Suppressor macrophage (primary cell): ENCODE results near the gene RNF32.
"Not testable (repeated sequence)": the region's sequence is repeated elsewhere in the genome, so short reads cannot be mapped to it uniquely, and the experiment has no call there.

Experiments
- DNase-seq, 4 experiments: peaks; one replicate each; pipeline ENCODE4 v3.0.0-alpha.2; 2020 to 2022

The RNF32 gene

DNA sequence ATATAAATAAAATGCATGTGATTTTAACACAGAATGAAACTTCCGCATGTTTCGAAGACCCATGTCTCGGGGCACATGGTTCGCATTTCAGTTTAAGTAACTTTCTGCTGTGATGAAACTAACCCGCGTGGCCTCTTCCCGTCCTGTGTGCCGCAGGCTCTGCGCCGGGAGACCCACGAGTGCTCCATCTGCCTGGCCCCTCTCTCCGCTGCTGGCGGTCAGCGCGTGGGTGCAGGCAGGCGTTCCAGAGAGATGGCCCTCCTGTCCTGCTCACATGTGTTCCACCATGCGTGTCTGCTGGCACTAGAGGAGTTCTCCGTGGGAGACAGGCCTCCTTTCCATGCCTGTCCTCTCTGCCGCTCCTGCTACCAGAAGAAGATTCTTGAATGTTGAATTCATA, 35.7 kb downstream of the RNF32 start:
- no peak for DNase-seq

DNA sequence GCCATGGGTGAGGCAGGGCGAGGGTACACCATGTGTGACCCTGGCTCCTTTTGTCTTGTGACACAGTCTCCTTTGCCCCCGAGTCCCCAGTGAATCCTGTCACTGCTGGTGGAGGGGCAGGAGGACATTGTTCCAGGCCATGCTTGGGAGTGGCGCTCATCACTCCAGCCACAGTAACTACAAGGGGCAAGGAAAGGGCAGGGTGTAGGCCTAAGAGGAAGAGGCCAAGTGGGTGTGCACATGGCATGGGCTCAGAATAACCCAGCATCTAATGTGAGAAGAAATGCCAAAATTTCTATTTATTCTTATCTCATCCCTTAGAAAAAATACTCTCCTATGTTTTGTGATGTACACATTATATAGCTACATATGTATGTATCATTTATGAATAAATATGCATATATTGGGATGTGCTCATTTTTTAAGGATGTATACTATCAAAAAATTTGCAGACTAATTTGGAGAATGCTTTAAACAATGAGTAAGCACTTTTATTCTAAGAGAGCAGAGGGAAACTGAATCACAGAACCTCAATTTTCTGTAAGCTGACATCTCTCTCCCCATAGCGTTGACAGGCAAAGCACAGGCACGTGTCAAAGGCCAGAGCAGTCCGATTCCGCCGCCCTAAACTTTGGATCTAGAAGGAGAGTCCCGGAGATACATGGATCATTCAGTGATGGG, 36.9 kb downstream of the RNF32 start:
- no peak for DNase-seq

DNA sequence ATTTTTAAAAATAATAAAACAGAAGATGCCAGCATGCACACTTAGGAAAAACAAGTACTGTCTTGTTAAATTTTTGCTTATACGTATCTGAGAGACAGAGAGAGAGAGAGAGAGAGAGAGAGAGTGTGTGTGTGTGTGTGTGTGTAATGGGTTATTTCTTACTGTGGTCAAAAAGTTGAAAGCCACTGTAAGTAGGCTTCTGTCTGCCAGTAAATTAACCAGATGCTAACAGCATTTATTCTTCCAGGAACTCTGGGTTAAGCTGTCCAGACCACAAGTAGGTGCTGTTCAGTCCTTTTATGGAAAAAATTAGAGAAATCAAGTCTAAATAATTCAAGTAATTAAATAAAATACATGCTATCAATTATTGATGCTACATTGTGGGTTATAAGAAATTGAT, 39.7 kb downstream of the RNF32 start:
- no peak for DNase-seq

DNA sequence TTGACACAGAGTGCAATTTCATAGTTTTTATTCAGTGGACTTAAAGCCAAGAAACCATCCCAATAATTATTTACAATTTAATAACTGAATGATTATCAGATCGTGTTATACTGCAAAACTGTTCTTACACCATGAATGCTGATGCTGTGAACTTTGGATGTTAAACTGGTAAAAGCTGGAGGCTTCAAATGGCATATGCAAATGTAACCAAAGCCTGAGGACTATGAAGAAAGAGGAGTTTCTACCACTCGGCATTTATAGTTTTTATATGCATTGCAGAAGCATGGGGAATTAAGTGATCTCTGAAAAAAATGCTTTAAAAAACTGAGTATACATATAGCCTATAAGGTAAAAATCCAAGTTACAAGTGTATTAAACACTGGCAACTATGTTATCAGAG, 42.4 kb downstream of the RNF32 start:
- DNase-seq, result no peak

DNA sequence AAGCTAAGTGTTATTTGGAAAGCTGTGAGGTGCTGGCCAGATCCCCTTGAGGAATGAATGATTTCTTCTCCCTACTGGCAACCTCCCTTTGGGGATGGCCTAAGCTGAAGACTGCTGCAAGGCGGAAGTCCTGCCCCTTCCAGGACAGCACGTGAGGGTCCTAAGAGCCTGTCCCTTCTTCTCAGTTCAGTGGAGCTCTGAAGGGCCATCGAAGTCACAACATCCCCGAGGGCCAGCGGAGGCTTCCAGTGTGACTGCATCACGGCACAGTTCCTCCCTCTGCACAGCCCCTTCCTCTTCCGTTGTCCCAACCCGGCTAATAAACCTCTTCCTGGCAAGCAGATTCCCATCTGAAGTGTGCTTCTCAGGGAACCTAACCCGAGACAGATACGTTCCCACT, 43.7 kb downstream of the RNF32 start:
- DNase-seq, result no peak

DNA sequence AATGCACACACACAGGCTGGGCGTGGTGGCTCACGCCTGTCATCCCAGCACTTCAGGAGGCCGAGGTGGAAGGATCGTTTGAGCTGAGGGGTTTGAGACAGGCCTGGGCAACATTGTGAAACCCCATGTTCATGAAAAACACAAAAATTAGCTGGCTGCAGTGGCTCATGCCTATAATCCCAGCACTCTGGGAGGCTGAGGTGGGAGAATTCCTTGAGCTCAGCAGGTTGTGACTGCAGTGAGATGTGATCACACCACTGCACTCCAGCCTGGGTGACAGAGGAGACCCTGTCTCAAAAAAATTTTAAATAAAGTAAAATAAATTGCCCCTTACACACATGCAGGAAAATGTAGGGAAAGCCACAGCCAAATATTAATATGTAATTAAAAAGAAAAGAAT, 44.1 kb downstream of the RNF32 start:
- DNase-seq, result no peak

DNA sequence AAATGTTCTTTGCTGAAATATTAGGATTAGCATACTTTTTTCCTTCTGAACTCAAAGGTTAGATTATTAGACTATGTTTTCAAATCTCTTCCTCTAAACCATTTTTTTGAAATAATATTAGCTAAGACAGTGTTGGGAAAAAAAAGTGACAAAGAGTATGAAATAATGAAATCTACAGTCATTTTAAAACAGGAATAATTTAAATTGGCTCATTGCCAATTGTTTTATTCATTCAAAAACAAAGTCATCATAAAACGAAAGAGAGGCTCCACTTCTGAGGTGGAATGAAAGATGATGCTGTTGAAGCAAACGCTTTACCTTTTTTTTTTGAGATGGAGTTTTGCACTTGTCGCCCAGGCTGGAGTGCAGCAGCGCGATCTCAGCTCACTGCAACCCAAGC, 51.2 kb downstream of the RNF32 start:
- no peak for DNase-seq

DNA sequence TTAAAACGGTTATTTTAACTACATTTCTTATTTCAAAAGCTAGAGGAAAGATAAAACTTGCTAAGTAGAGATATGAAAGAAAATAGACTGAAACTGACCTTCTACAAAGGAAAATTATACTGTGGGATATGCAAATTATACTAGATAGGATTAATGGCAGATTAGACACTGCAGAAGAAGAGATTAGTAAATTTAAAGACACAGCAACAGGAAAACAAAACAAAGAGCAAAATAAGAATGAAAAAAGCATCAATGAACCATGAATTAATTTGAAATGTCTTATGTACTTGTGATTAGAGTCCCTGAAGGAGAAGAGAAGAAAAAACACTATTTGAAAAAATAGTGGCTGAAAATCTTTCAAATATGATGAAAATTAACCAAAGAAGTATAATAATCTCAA, 52.3 kb downstream of the RNF32 start:
- no peak for DNase-seq

DNA sequence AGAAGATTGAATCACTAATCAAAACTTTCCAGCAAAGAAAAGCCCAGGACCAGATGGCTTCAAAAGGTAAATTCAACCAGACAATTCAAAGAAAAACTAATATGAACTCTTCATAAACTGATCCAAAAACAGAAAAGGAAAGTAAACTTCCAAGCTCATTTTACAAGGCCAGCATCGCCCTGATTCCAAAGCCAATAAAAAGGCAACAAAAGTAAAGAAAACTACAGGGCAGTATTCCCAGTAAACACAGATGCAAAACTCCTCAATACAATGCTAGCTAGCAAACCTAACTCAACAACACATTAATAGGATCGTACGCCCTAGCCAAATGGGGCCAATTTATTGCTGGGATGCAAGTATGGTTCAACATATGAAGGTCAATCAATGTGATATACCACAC, 53.1 kb downstream of the RNF32 start:
- no peak for DNase-seq

DNA sequence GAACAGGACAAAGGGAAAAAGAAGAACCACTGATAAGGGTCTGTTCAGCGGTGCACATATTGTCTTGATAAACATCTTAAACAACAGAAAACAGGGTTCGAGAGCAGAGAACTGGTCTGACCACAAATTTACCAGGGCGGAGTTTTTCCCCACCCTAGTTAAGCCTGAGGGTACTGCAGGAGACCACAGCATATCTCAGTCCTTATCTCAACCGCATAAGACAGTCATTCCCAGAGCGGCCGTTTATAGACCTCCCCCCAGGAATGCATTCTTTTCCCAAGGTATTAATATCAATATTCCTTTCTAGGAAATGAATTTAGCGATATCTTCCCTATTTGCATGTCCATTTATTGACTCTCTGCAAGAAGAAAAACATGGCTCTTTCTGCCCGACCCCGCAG, 56.7 kb downstream of the RNF32 start:
- DNase-seq, result not testable (repeated sequence)

DNA sequence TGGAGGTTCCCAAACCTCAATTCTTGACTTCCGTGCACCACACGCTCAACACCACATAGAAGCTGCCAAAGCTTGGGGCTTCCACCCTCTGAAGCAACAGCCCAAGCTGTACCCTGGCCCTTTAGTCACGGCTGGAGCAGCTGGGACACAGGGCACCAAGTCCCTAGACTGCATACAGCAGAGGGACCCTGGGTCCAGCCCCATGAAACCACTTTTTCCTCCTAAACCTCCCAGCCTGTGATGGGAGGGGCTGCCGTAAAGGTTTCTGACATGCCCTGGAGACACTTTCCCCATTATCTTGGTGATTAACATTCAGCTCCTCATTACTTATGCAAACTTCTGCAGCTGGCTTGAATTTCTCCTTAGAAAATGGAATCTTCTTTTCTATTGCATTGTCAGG, 57.9 kb downstream of the RNF32 start:
- not testable (repeated sequence) for DNase-seq

DNA sequence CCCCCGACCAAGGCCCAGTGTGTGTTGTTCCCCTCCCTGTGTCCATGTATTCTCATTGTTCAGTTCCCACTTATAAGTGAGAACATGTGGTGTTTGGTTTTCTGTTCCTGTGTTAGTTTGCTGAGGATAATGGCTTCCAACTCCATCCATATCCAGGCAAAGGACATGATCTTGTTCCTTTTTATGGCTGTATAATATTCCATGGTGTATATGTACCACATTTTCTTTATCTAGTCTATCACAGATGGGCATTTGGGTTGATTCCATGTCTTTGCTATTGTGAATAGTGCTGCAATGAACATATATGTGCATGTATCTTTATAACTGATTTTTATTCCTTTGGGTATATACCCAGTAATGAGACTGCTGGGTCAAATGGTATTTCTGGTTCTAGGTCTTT, 61.2 kb downstream of the RNF32 start:
- DNase-seq, result not testable (repeated sequence)

DNA sequence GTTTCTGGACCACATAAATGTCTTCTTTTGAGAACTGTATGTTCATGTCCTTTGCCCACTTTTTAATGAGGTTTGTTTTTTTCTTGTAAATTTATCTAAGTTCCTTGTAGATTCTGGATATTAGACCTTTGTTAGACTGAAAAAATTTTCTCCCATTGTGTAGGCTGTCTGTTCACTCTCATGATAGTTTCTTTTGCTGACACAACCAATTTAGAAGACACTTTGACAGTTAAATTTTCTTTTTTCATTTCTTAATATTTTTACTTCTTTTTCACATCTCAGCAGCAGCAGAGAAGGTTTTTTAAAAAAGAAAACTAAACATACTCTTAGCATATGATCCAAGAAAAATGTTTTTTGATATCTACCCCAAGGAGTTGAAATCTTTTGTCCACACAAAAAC, 61.8 kb downstream of the RNF32 start:
- DNase-seq, result no peak

DNA sequence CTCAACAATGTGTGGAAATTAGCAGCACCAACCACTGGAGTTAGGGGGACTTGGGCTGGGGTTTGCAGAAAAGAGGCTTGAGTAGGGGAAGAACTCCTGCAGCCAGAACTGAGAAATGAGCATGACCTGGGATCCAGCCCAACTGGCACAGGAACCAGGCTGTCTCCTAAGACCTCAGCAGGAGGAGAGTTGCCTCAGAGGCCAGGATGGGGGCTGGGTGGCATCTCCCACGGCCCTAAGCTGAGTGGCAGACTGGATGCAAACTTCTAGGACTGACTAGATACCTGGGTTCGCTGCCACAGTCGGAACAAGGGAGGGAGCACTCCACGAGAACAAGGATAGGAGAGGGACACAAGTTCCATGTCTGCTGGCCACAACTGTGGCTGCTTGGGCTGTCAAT, 62.6 kb downstream of the RNF32 start:
- no peak for DNase-seq

DNA sequence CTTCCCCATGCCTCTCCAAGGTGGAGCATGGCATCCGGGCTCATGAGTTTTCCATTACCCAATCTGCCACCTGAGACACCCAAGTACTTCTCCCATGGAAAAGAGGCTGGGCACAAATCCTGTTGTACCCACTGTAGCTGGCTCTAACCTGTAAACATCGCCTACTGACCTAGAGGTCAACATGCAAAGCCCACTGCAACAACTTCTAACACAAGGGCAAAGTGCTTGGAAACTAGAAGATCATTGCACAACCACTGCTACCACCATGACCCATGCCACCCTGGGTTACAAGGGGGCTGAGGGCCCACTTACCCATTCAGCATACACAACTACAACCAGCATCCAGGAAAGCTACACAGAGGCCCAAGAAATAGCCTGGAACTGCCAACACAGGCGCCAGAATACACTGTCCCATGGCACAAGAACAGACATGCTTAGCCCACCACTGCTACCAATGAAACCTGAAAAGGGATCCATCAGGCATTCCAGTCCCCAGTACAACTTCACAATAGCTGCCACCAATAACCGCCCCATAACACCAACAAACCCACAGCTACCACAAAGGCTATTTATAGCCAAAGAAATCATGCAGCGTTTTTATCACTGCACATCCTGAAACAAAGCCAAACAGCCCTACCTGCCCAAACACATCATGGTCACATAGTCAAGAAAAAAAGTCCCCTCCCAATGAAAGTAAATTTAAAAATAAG, 63.4 kb downstream of the RNF32 start:
- DNase-seq, result no peak

DNA sequence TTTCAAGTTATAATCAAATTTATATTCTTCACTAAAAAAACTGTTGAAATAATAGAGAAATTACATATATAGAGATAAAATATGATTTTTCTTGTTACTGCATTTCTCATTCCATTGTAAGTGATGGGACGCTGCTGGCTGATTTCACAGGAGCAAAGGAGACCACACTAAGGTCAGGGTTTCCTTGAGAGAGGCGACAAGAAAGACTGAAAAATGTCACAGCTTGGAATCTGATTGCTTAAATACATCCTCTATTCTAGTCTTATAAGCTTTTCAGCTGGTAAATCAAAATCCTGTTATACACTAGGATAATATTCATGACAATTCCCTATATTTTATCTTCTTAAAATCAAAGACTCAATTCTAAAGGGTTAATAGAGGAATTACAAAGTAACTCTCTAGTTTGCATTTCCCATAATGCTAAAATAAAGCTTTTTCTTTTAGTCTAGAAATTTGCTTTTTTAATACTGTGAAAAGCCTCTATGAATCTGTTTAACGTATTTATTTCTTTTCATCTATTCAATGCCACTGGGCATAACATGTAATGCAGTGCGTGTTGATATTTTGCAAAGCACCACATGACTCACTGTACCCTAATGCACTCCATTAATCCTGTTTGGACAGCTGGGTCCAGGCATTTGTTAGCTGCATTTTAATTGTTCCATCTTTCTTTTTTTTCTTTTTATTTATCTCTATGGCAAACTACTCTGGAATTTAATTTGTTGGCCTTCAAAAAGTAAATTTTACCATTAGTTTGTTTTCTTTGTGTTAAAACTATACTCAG, 81.7 kb downstream of the RNF32 start:
- no peak for DNase-seq

DNA sequence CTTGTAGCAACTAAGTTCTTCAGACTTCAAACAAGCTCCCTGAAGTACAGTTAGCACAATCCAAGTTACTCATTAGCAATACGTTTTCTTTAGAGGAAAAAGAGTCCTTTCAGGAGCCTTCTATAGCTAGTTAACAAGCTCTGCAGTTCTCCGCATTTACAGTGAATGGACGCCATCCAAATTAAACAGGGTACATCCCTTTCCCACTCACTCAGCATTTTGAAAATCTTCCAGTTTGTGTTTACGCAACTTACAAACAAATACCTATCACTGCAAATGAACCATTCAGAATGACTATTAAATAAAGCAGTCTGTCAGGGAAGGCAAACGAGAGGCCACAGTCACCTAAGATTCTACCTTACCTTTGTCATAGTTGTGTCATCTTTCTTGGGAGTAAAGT, 84.5 kb downstream of the RNF32 start:
- no peak for DNase-seq

DNA sequence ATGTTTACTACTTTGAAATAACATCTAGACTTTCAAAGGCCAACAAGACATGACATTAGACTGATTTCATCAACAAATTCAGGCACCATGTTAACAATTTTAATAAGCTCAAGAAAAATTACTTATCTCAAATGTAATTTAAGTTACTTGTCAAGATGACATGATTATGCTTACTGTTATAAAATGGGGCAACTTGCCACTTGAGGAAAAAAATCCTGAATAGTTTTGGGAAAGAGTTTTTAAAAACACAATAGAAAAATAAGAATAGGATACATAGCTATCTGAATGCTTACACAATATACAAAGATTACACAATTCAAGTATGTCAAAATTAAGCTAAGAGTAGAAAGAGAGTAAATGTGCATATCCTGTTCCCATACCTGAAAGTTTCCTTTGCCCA, 85.4 kb downstream of the RNF32 start:
- peak in 1 of 4 experiments; percentile 4 for DNase-seq
